HepG2 (cell line): ENCODE measurements around the gene FOXP3. TPM values are rescaled to one million over a fixed set of nuclear protein-coding genes. Genes with fewer than 3 reads are reported as not detected.

Experiments
- ATAC-seq: fragments of 200-7000 bp; cut with Tn5 transposase; 3 replicates; pipeline ENCODE4 v1.9.1; 2020; ENCODE audit warnings: mild to moderate bottlenecking, moderate library complexity
- BruUV-seq: library from RNA; stranded (reverse); fragments of 400-500 nt; replicated peaks from 2 replicates; lab custom pipeline; 2021; lab: Mats Ljungman, UMichigan
- CTCF ChIA-PET: fragments of 300-600 bp; formaldehyde crosslinking; extraction: SDS; loops from one replicate; lab custom pipeline; 2021; ENCODE audit warnings: low total read pairs, inconsistent platforms, low intra/inter-chr PET ratio; lab: Yijun Ruan, JAX
- POLR2A ChIA-PET: fragments of 350-600 bp; sonication (Branson Sonifier 250); formaldehyde crosslinking; loops from one replicate; lab custom pipeline; 2020; ENCODE audit warnings: antibody characterized with exemption, inconsistent platforms; lab: Yijun Ruan, JAX
- DNase-seq: peaks from one replicate; pipeline ENCODE4 v3.0.0-alpha.2; 2015; ENCODE audit warnings: low spot score
- FAIRE-seq: peaks from 3 replicates; lab custom pipeline; 2011; peaks lifted over from hg19 to GRCh38; lab: Jason Lieb, UNC
- H2AFZ ChIP-seq: one replicate; pipeline ENCODE4 v1.6.1; 2011; ENCODE audit warnings: low read length, inconsistent platforms
- H3K27ac ChIP-seq: fragments of 300-600 bp; 3 replicates; pipeline ENCODE4 v1.8.0; 2011; ENCODE audit warnings: mixed run types, mild to moderate bottlenecking, mixed read lengths, low read length, inconsistent platforms; ENCODE audit not compliant: insufficient read depth; ENCODE audit errors: extremely low read length
- H3K27me3 ChIP-seq, 2 experiments: fragments of 200-600 bp in 1 of 2; 2 replicates in 1 of 2; 3 replicates in 1 of 2; pipeline versions ENCODE4 v1.6.0 to v1.8.0; 2011; ENCODE audit warnings: low read length in 2 of 2, mild to moderate bottlenecking in 2 of 2, moderate library complexity in 2 of 2, inconsistent platforms in 1 of 2; ENCODE audit not compliant: insufficient read depth in 2 of 2, control insufficient read depth in 1 of 2
- H3K36me3 ChIP-seq, 2 experiments: fragments of 200-600 bp in 1 of 2; replicated peaks in 1 of 2; 2 replicates in 1 of 2; 3 replicates in 1 of 2; pipeline versions ENCODE4 v1.5.1 to v1.8.0; 2011; ENCODE audit warnings: low read length in 2 of 2, inconsistent platforms in 1 of 2; ENCODE audit not compliant: insufficient read depth in 2 of 2, control insufficient read depth in 1 of 2
- H3K4me1 ChIP-seq: 2 replicates; pipeline ENCODE4 v1.5.1; 2012; ENCODE audit warnings: low read length, inconsistent platforms; ENCODE audit not compliant: insufficient read depth
- H3K4me2 ChIP-seq: 2 replicates; pipeline ENCODE4 v1.6.0; 2011; ENCODE audit warnings: low read depth, low read length, inconsistent platforms
- H3K4me3 ChIP-seq, 3 experiments: fragments of 200-600 bp in 1 of 3; sonication (generic), shearing (Covaris generic) in 1 of 3; replicated peaks in 1 of 3; 2 replicates each; pipeline ENCODE4 v1.5.1; 2011 to 2016; ENCODE audit warnings: low read length in 3 of 3, inconsistent platforms in 2 of 3, low read depth in 2 of 3, mild to moderate bottlenecking in 2 of 3, control low read depth in 1 of 3, mixed read lengths in 1 of 3; ENCODE audit not compliant: insufficient read depth in 1 of 3
- H3K79me2 ChIP-seq: one replicate; pipeline ENCODE4 v1.6.1; 2011; ENCODE audit warnings: low read length, inconsistent platforms; ENCODE audit not compliant: insufficient read depth
- H3K9ac ChIP-seq: 2 replicates; pipeline ENCODE4 v1.6.0; 2011; ENCODE audit warnings: mild to moderate bottlenecking, low read depth, low read length, inconsistent platforms; ENCODE audit not compliant: insufficient read depth
- H3K9me3 ChIP-seq: 2 replicates; pipeline ENCODE4 v1.5.1; 2012; ENCODE audit warnings: mild to moderate bottlenecking, low read length
- H4K20me1 ChIP-seq: 2 replicates; pipeline ENCODE4 v1.6.0; 2011; ENCODE audit warnings: inconsistent platforms, mild to moderate bottlenecking, low read length, moderate library complexity; ENCODE audit not compliant: insufficient read depth
- BORCS8-MEF2B ChIP-seq: sonication (generic); formaldehyde crosslinking; IDR thresholded peaks from 2 replicates; pipeline ENCODE4 v1.8.0; 2022; ENCODE audit warnings: mild to moderate bottlenecking, missing genetic modification reagents
- ISL2 ChIP-seq: sonication (generic); formaldehyde crosslinking; IDR thresholded peaks from 2 replicates; pipeline ENCODE4 v1.5.0; 2020; ENCODE audit warnings: missing genetic modification reagents
- MED1 ChIP-seq: sonication (generic); formaldehyde crosslinking; IDR thresholded peaks from 2 replicates; pipeline ENCODE4 v1.4.0; 2020; ENCODE audit warnings: missing genetic modification reagents
- POGZ ChIP-seq: sonication (generic); formaldehyde crosslinking; IDR thresholded peaks from 2 replicates; pipeline ENCODE4 v1.4.0; 2020; ENCODE audit warnings: mild to moderate bottlenecking, missing genetic modification reagents
- SRSF4 ChIP-seq: fragments of 200-400 bp; formaldehyde crosslinking; IDR thresholded peaks from one replicate; pipeline ENCODE4 v1.6.1; 2018; ENCODE audit warnings: mild to moderate bottlenecking, low read depth, low read length, moderate library complexity; ENCODE audit not compliant: poor library complexity, severe bottlenecking
- THAP8 ChIP-seq: sonication (generic); formaldehyde crosslinking; IDR thresholded peaks from 2 replicates; pipeline ENCODE4 v1.5.1; 2020; ENCODE audit warnings: missing genetic modification reagents, mild to moderate bottlenecking, borderline replicate concordance
- ZBTB3 ChIP-seq: sonication (generic); formaldehyde crosslinking; IDR thresholded peaks from 2 replicates; pipeline ENCODE4 v1.4.0; 2020; ENCODE audit warnings: low read depth, mild to moderate bottlenecking, moderate library complexity, missing genetic modification reagents, borderline replicate concordance
- ZNF337 ChIP-seq: sonication (generic); formaldehyde crosslinking; IDR thresholded peaks from 2 replicates; pipeline ENCODE4 v1.5.1; 2020; ENCODE audit warnings: missing genetic modification reagents, low read depth, mild to moderate bottlenecking, borderline replicate concordance
- ZNF382 ChIP-seq: sonication (generic); formaldehyde crosslinking; IDR thresholded peaks from 2 replicates; pipeline ENCODE4 v1.5.0; 2020; ENCODE audit warnings: missing genetic modification reagents, mild to moderate bottlenecking, borderline replicate concordance
- ZNF770 ChIP-seq: sonication (generic); formaldehyde crosslinking; IDR thresholded peaks from 2 replicates; pipeline ENCODE4 v1.5.0; 2020; ENCODE audit warnings: mild to moderate bottlenecking, missing genetic modification reagents
- ZNF775 ChIP-seq: sonication (generic); formaldehyde crosslinking; IDR thresholded peaks from 2 replicates; pipeline ENCODE4 v1.4.0; 2020; ENCODE audit warnings: missing genetic modification reagents, mild to moderate bottlenecking, moderate library complexity, borderline replicate concordance
- WGBS: methylation state at CpG from one replicate; pipeline ENCODE4 v1.1.6; 2017; ENCODE audit warnings: low lambda C conversion rate; 5-methylcytosine and 5-hydroxymethylcytosine counted together
- in situ Hi-C: cut with HindIII; loops from 2 replicates; pipeline ENCODE4 v1.10.0; 2017; ENCODE audit warnings: low pct_unique_long_range_greater_than_20kb; ENCODE audit not compliant: extremely low pct_ligation_motif_present
- intact Hi-C: fragments of 100-400 bp; cut with micrococcal nuclease; formaldehyde crosslinking; loops from one replicate; pipeline ENCODE4 v1.10.0; 2022; ENCODE audit not compliant: unreplicated experiment
- polyA plus RNA-seq, 8 experiments: library from polyadenylated mRNA; depleted of rRNA in 3 of 8; stranded (reverse) in 7 of 8; unstranded in 1 of 8; fragments of >200 nt; fragmentation: Illumina TruSeq in 4 of 8; extraction: Trizol in 4 of 8; gene quantifications; 2 replicates each; pipeline versions ENCODE4 v1.2.1 to v1.2.3, GENCODE V29; 2011 to 2016; ENCODE audit warnings: low read depth in 4 of 8, missing spikeins in 1 of 8, mixed read lengths in 1 of 8; ENCODE audit not compliant: insufficient read depth in 1 of 8
- total RNA-seq, 5 experiments: library from RNA; depleted of rRNA; stranded (reverse); fragments of >200 nt; fragmentation: Illumina TruSeq; extraction: Trizol; gene quantifications; 2 replicates each; pipeline ENCODE4 v1.2.3, GENCODE V29; 2016; ENCODE audit warnings: low read depth in 1 of 5
- TF ChIP-seq, protein P1 (sequence below): sonication (generic); formaldehyde crosslinking; IDR thresholded peaks from 2 replicates; pipeline ENCODE4 v1.4.0; 2020; ENCODE audit warnings: missing genetic modification reagents, borderline replicate concordance
- TF ChIP-seq, protein P2 (sequence below): fragments of 450-650 bp; IDR thresholded peaks from 2 replicates; pipeline ENCODE4 v1.6.1; 2016
- TF ChIP-seq, protein P3 (sequence below): sonication (generic); formaldehyde crosslinking; IDR thresholded peaks from 2 replicates; pipeline ENCODE4 v1.4.0; 2020; ENCODE audit warnings: missing genetic modification reagents, mild to moderate bottlenecking, borderline replicate concordance

The FOXP3 gene
- total and polyA plus RNA-seq, 2 of the 13 experiments (the other 11 are each of a cell fraction or from before 2014, with no cell fraction given) = 0.04 TPM; not detected in 1

- FAIRE-seq (no peak), DNase-seq (no peak), ATAC-seq (no peak)
- H3K9ac ChIP-seq = no peak overlapping the region
- BruUV-seq = no TSS peak
- intact Hi-C loops = no loop called here
- H3K4me1 ChIP-seq = no peaks in the 10 kb centered on the region
- ChIA-PET POLR2A (no interaction called here), CTCF (no interaction called here)
- no peak overlapping the region for H2AFZ ChIP-seq
- in situ Hi-C loops = no loop called here
- H3K27me3 ChIP-seq = no peaks in the 10 kb centered on the region
- H3K79me2 ChIP-seq = no peaks in the 10 kb centered on the region
- H4K20me1 ChIP-seq = no peaks in the 10 kb centered on the region
- H3K9me3 ChIP-seq = no peaks in the 10 kb centered on the region
- no peak overlapping the region for H3K4me2 ChIP-seq
- H3K4me3 ChIP-seq = no peak overlapping the region
- WGBS = 85% methylated on average over 3 of the region's 9 CpGs
- peaks cover 0 to 3% of the 10 kb centered on the region in 2 experiments; a peak in 1 of 5 replicates for H3K36me3 ChIP-seq
- no peak overlapping the region for H3K27ac ChIP-seq
- no peak for TF ChIP-seq ZNF337 (CRISPR knock-in tag)
- no peak for TF ChIP-seq ZNF382 (CRISPR knock-in tag)
- TF ChIP-seq MED1 (CRISPR knock-in tag) = no peak
- TF ChIP-seq ZBTB3 = no peak
- no peak for TF ChIP-seq BORCS8-MEF2B (CRISPR knock-in tag)
- no peak for TF ChIP-seq SRSF4
- TF ChIP-seq ZNF770 (CRISPR knock-in tag) = no peak
- no peak for TF ChIP-seq ZNF775
- TF ChIP-seq, protein P1, sequence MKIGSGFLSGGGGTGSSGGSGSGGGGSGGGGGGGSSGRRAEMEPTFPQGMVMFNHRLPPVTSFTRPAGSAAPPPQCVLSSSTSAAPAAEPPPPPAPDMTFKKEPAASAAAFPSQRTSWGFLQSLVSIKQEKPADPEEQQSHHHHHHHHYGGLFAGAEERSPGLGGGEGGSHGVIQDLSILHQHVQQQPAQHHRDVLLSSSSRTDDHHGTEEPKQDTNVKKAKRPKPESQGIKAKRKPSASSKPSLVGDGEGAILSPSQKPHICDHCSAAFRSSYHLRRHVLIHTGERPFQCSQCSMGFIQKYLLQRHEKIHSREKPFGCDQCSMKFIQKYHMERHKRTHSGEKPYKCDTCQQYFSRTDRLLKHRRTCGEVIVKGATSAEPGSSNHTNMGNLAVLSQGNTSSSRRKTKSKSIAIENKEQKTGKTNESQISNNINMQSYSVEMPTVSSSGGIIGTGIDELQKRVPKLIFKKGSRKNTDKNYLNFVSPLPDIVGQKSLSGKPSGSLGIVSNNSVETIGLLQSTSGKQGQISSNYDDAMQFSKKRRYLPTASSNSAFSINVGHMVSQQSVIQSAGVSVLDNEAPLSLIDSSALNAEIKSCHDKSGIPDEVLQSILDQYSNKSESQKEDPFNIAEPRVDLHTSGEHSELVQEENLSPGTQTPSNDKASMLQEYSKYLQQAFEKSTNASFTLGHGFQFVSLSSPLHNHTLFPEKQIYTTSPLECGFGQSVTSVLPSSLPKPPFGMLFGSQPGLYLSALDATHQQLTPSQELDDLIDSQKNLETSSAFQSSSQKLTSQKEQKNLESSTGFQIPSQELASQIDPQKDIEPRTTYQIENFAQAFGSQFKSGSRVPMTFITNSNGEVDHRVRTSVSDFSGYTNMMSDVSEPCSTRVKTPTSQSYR (CRISPR knock-in tag) = no peak
- TF ChIP-seq POGZ = no peak
- TF ChIP-seq, protein P2, sequence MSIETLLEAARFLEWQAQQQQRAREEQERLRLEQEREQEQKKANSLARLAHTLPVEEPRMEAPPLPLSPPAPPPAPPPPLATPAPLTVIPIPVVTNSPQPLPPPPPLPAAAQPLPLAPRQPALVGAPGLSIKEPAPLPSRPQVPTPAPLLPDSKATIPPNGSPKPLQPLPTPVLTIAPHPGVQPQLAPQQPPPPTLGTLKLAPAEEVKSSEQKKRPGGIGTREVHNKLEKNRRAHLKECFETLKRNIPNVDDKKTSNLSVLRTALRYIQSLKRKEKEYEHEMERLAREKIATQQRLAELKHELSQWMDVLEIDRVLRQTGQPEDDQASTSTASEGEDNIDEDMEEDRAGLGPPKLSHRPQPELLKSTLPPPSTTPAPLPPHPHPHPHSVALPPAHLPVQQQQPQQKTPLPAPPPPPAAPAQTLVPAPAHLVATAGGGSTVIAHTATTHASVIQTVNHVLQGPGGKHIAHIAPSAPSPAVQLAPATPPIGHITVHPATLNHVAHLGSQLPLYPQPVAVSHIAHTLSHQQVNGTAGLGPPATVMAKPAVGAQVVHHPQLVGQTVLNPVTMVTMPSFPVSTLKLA = no peak
- TF ChIP-seq THAP8 (CRISPR knock-in tag) = no peak
- TF ChIP-seq ISL2 = no peak
- TF ChIP-seq, protein P3, sequence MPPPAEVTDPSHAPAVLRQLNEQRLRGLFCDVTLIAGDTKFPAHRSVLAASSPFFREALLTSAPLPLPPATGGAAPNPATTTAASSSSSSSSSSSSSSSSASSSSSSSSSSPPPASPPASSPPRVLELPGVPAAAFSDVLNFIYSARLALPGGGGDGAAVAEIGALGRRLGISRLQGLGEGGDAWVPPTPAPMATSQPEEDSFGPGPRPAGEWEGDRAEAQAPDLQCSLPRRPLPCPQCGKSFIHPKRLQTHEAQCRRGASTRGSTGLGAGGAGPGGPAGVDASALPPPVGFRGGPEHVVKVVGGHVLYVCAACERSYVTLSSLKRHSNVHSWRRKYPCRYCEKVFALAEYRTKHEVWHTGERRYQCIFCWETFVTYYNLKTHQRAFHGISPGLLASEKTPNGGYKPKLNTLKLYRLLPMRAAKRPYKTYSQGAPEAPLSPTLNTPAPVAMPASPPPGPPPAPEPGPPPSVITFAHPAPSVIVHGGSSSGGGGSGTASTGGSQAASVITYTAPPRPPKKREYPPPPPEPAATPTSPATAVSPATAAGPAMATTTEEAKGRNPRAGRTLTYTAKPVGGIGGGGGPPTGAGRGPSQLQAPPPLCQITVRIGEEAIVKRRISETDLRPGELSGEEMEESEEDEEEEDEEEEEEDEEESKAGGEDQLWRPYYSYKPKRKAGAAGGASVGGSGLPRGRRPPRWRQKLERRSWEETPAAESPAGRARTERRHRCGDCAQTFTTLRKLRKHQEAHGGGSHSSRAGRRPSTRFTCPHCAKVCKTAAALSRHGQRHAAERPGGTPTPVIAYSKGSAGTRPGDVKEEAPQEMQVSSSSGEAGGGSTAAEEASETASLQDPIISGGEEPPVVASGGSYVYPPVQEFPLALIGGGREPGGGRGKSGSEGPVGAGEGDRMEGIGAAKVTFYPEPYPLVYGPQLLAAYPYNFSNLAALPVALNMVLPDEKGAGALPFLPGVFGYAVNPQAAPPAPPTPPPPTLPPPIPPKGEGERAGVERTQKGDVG (CRISPR knock-in tag) = no peak
These were observed 13.9 kb downstream of the FOXP3 start for GRCh38 chrX:49250578-49250977.
